OCI-LY1 (cell line): ENCODE results near the gene ZNF334.

ENCODE experiments used
- CTCF ChIP-seq: fragments of 200-600 bp; sonication (generic), shearing (Covaris generic); IDR thresholded peaks from 2 replicates; pipeline ENCODE4 v1.5.1; 2017; ENCODE audit warnings: mild to moderate bottlenecking, antibody characterized with exemption, low read length, moderate library complexity, mixed read lengths
- EZH2 ChIP-seq: fragments of 200-600 bp; sonication (generic), shearing (Covaris generic); IDR thresholded peaks from 2 replicates; pipeline ENCODE4 v1.8.0; 2017; ENCODE audit warnings: borderline replicate concordance, mixed run types, mild to moderate bottlenecking, antibody characterized with exemption, low read length, moderate library complexity, mixed read lengths

- TF ChIP-seq CTCF: no peak
- no peak for TF ChIP-seq EZH2
These were observed 31.9 kb upstream of the ZNF334 start for GRCh38 chr20:46545077-46545826.
